IPS DF 6.9 (cell line): Measurements from ENCODE around the gene MTAP.

Experiments used
- DNase-seq: peaks from one replicate; pipeline ENCODE4 v3.0.0-alpha.2; 2013; ENCODE audit warnings: low read depth, low spot score
- H3K27ac ChIP-seq: one replicate; pipeline ENCODE4 v1.5.1; 2013; ENCODE audit warnings: low read length, control low read depth
- H3K27me3 ChIP-seq: 2 replicates; pipeline ENCODE4 v1.6.1; 2013; ENCODE audit warnings: mild to moderate bottlenecking, low read length; ENCODE audit not compliant: control insufficient read depth, insufficient read depth
- H3K36me3 ChIP-seq: 2 replicates; pipeline ENCODE4 v1.6.1; 2013; ENCODE audit warnings: low read length; ENCODE audit not compliant: control insufficient read depth, insufficient read depth
- H3K4me1 ChIP-seq: 2 replicates; pipeline ENCODE4 v1.6.1; 2013; ENCODE audit warnings: low read length; ENCODE audit not compliant: control insufficient read depth, insufficient read depth
- H3K4me3 ChIP-seq: 2 replicates; pipeline ENCODE4 v1.5.1; 2013; ENCODE audit warnings: mild to moderate bottlenecking, low read length
- H3K9me3 ChIP-seq: 2 replicates; pipeline ENCODE4 v1.6.1; 2013; ENCODE audit warnings: low read length, inconsistent platforms; ENCODE audit not compliant: control insufficient read depth, insufficient read depth
- WGBS: extraction: QIAGEN DNeasy Blood & Tissue Kit; methylation state at CpG from one replicate; pipeline ENCODE4 v1.1.7; 2013; ENCODE audit warnings: mixed read lengths, missing lambda C conversion rate; ENCODE audit not compliant: insufficient read length, insufficient coverage; 5-methylcytosine and 5-hydroxymethylcytosine counted together

The MTAP gene

GRCh38 chr9:21840647-21841046 is 38.2 kb downstream of the MTAP start:
- DNase-seq = no peak
- no CpG with 5 or more reads among the region's 2 CpGs for WGBS
- peaks cover 20% of the 10 kb centered on the region; the same call in 1 of the 2 replicates for H3K36me3 ChIP-seq
- H3K4me3 ChIP-seq = no peak overlapping the region
- no peaks in the 10 kb centered on the region; the same call in 1 of the 2 replicates for H3K9me3 ChIP-seq
- H3K27me3 ChIP-seq = no peaks in the 10 kb centered on the region
- no peaks in the 10 kb centered on the region for H3K4me1 ChIP-seq
- no peak overlapping the region for H3K27ac ChIP-seq

GRCh38 chr9:21841133-21841532 is 38.7 kb downstream of the MTAP start:
- H3K36me3 ChIP-seq = peaks cover 20% of the 10 kb centered on the region; the same call in 1 of the 2 replicates
- no peak overlapping the region for H3K27ac ChIP-seq
- H3K4me3 ChIP-seq = no peak overlapping the region
- no peaks in the 10 kb centered on the region; the same call in 1 of the 2 replicates for H3K9me3 ChIP-seq
- no peaks in the 10 kb centered on the region for H3K27me3 ChIP-seq
- WGBS = no CpG with 5 or more reads among the region's 1 CpG
- H3K4me1 ChIP-seq = no peaks in the 10 kb centered on the region
- no peak for DNase-seq

- H3K4me3 ChIP-seq = no peak overlapping the region
- H3K4me1 ChIP-seq = no peaks in the 10 kb centered on the region
- no CpG with 5 or more reads among the region's 4 CpGs for WGBS
- H3K27me3 ChIP-seq = no peaks in the 10 kb centered on the region
- no peak for DNase-seq
- H3K27ac ChIP-seq = no peak overlapping the region
- no peaks in the 10 kb centered on the region for H3K9me3 ChIP-seq
- peaks cover 2% of the 10 kb centered on the region; the same call in 1 of the 2 replicates for H3K36me3 ChIP-seq
Measured at GRCh38 chr9:21848615-21849014, 46.2 kb downstream of the MTAP start.

- DNase-seq = no peak
- Histone ChIP-seq H3K9me3 (no peaks in the 10 kb centered on the region), H3K36me3 (peaks cover 16% of the 10 kb centered on the region; the same call in 1 of the 2 replicates), H3K4me1 (no peaks in the 10 kb centered on the region), H3K4me3 (no peak overlapping the region), H3K27ac (no peak overlapping the region), H3K27me3 (no peaks in the 10 kb centered on the region)
- WGBS = no CpG with 5 or more reads among the region's 3 CpGs
Measured at GRCh38 chr9:21852754-21853153, 50.3 kb downstream of the MTAP start.

GRCh38 chr9:21853414-21853813 is 51.0 kb downstream of the MTAP start:
- no peaks in the 10 kb centered on the region for H3K4me1 ChIP-seq
- no peak overlapping the region for H3K4me3 ChIP-seq
- DNase-seq = no peak
- H3K9me3 ChIP-seq = no peaks in the 10 kb centered on the region
- H3K27me3 ChIP-seq = no peaks in the 10 kb centered on the region
- no CpG with 5 or more reads among the region's 2 CpGs for WGBS
- H3K27ac ChIP-seq = no peak overlapping the region
- H3K36me3 ChIP-seq = peaks cover 13% of the 10 kb centered on the region; the same call in 1 of the 2 replicates

- no peaks in the 10 kb centered on the region for H3K27me3 ChIP-seq
- peaks cover 13% of the 10 kb centered on the region; the same call in 1 of the 2 replicates for H3K36me3 ChIP-seq
- WGBS = no CpG with 5 or more reads among the region's 4 CpGs
- no peak for DNase-seq
- H3K4me1 ChIP-seq = no peaks in the 10 kb centered on the region
- H3K4me3 ChIP-seq = no peak overlapping the region
- no peak overlapping the region for H3K27ac ChIP-seq
- no peaks in the 10 kb centered on the region for H3K9me3 ChIP-seq
Measured at GRCh38 chr9:21854119-21854518, 51.7 kb downstream of the MTAP start.

- peaks cover 17% of the 10 kb centered on the region; the same call in 1 of the 2 replicates for H3K36me3 ChIP-seq
- H3K27ac ChIP-seq = no peak overlapping the region
- no peak overlapping the region for H3K4me3 ChIP-seq
- no peak for DNase-seq
- H3K27me3 ChIP-seq = no peaks in the 10 kb centered on the region
- H3K4me1 ChIP-seq = no peaks in the 10 kb centered on the region
- WGBS = no CpG with 5 or more reads among the region's 11 CpGs
- H3K9me3 ChIP-seq = no peaks in the 10 kb centered on the region
Measured at GRCh38 chr9:21854594-21854993, 52.2 kb downstream of the MTAP start.

GRCh38 chr9:21856301-21857094 is 54.1 kb downstream of the MTAP start:
- peaks cover 17% of the 10 kb centered on the region; the same call in 1 of the 2 replicates for H3K36me3 ChIP-seq
- no CpG with 5 or more reads among the region's 5 CpGs for WGBS

GRCh38 chr9:21862871-21863270 is 60.4 kb downstream of the MTAP start:
- peaks cover 7% of the 10 kb centered on the region; the same call in 1 of the 2 replicates for H3K36me3 ChIP-seq

More at GRCh38 chr9:21856301-21857094, 54.1 kb downstream of the MTAP start:
- H3K27me3 ChIP-seq = no peaks in the 10 kb centered on the region
- no peaks in the 10 kb centered on the region for H3K9me3 ChIP-seq
- DNase-seq = no peak
- no peak overlapping the region for H3K27ac ChIP-seq
- H3K4me3 ChIP-seq = no peak overlapping the region
- H3K4me1 ChIP-seq = no peaks in the 10 kb centered on the region

GRCh38 chr9:21864505-21864904 is 62.1 kb downstream of the MTAP start:
- peaks cover 4% of the 10 kb centered on the region; the same call in 1 of the 2 replicates for H3K36me3 ChIP-seq
- no peak overlapping the region for H3K27ac ChIP-seq
- H3K27me3 ChIP-seq = no peaks in the 10 kb centered on the region
- no peak overlapping the region for H3K4me3 ChIP-seq
- DNase-seq = no peak
- no peaks in the 10 kb centered on the region for H3K4me1 ChIP-seq
- no CpG with 5 or more reads among the region's 5 CpGs for WGBS
- H3K9me3 ChIP-seq = no peaks in the 10 kb centered on the region

More at GRCh38 chr9:21862871-21863270, 60.4 kb downstream of the MTAP start:
- H3K4me1 ChIP-seq = no peaks in the 10 kb centered on the region
- H3K27ac ChIP-seq = no peak overlapping the region
- 100% methylated on average over 1 of the region's 1 CpG for WGBS
- no peaks in the 10 kb centered on the region for H3K27me3 ChIP-seq
- no peak for DNase-seq
- H3K4me3 ChIP-seq = no peak overlapping the region
- no peaks in the 10 kb centered on the region for H3K9me3 ChIP-seq
